ENCODE measurements around the gene KLHDC10. TPM values are rescaled to one million over a fixed set of nuclear protein-coding genes. Genes with fewer than 3 reads are reported as not detected.
"Not testable (repeated sequence)": the region's sequence is repeated elsewhere in the genome, so short reads cannot be mapped to it uniquely, and the experiment has no call there.

Gene KLHDC10
- total and polyA plus RNA-seq, 7 donors: 7.8 to 22.5 (median 16.3) TPM

DNA sequence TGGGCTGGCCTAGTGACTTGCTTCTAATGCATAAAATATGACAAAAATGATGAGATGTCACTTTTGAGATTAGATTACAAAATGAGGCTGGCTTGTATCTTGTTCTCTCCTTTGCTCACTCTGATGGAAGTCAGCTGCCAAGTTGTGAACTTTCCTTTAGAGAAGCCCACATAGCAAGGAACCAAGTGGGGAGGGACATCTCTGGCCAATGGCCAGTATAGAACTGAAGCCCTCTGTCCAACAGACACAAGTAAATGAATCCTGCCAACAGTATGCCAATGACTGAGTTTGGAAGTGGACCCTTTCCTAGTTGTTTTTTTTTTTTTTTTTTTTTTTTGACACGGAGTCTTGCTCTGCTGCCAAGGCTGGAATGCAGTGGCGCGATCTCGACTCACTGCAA is 22.5 kb upstream of the KLHDC10 start:
- no peak for DNase-seq
- intact Hi-C loops (cut with DNase I): no loop called here
- Histone ChIP-seq H3K9me3 (no peaks in the 10 kb centered on the region), H3K4me3 (no peak overlapping the region), H3K4me1 (peaks cover 0 to 11% (median 9%) of the 10 kb centered on the region in 4 donors), H3K27me3 (no peaks in the 10 kb centered on the region), H3K36me3 (peaks cover 0 to 36% (median 5%) of the 10 kb centered on the region in 4 donors), H3K27ac (no peak overlapping the region)
- no peak for TF ChIP-seq POLR2AphosphoS5 (IDR thresholded peaks at IDR 0.05)
- TF ChIP-seq EP300 (IDR thresholded peaks at IDR 0.05): no peak
- no peak for TF ChIP-seq POLR2A (IDR thresholded peaks at IDR 0.05)
- TF ChIP-seq, protein P1, sequence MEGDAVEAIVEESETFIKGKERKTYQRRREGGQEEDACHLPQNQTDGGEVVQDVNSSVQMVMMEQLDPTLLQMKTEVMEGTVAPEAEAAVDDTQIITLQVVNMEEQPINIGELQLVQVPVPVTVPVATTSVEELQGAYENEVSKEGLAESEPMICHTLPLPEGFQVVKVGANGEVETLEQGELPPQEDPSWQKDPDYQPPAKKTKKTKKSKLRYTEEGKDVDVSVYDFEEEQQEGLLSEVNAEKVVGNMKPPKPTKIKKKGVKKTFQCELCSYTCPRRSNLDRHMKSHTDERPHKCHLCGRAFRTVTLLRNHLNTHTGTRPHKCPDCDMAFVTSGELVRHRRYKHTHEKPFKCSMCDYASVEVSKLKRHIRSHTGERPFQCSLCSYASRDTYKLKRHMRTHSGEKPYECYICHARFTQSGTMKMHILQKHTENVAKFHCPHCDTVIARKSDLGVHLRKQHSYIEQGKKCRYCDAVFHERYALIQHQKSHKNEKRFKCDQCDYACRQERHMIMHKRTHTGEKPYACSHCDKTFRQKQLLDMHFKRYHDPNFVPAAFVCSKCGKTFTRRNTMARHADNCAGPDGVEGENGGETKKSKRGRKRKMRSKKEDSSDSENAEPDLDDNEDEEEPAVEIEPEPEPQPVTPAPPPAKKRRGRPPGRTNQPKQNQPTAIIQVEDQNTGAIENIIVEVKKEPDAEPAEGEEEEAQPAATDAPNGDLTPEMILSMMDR (IDR thresholded peaks at IDR 0.05): no peak
- WGBS, 2 donors: 92 to 95% methylated on average over 4 of the region's 4 CpGs

- Histone ChIP-seq H3K27me3 (no peaks in the 10 kb centered on the region), H3K36me3 (peaks cover 0 to 26% (median 5%) of the 10 kb centered on the region in 4 donors), H3K9me3 (no peaks in the 10 kb centered on the region), H3K27ac (no peak overlapping the region), H3K4me3 (no peak overlapping the region), H3K4me1 (peaks cover 0 to 11% (median 9%) of the 10 kb centered on the region in 4 donors)
- intact Hi-C loops (cut with DNase I): no loop called here
- no peak for DNase-seq
- TF ChIP-seq POLR2A (IDR thresholded peaks at IDR 0.05) (no peak), EP300 (IDR thresholded peaks at IDR 0.05) (no peak), POLR2AphosphoS5 (IDR thresholded peaks at IDR 0.05) (no peak)
- TF ChIP-seq, protein P1 (IDR thresholded peaks at IDR 0.05): no peak
- 89 to 92% methylated on average over 4 of the region's 4 CpGs for WGBS, 2 donors
Measured at GRCh38 chr7:130048906-130049305, 21.4 kb upstream of the KLHDC10 start.

DNA sequence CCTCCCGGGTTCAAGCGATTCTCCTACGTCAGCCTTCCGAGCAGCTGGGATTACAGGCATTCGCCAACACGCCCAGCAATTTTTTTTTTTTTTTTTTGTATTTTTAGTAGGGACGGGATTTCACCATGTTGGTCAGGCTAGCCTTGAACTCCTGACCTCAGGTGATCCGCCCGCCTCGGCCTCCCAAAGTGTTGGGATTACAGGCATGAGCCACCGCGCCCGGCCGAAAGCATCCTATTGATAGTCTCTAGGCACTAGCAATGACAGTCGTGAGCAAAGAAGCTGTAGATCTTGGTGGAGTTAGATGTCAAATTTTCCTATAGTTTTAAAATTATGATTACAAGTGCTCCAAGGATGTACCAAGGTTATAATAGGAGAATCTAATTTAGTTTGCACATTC is 18.1 kb upstream of the KLHDC10 start:
- H3K4me1 ChIP-seq: peaks cover 0 to 11% (median 9%) of the 10 kb centered on the region in 4 donors
- H3K27me3 ChIP-seq; H3K27ac ChIP-seq; H3K4me3 ChIP-seq; H3K36me3 ChIP-seq; H3K9me3 ChIP-seq; intact Hi-C loops (cut with DNase I); DNase-seq: not testable (repeated sequence)
- WGBS, 2 donors: 93 to 96% methylated on average over 15 of the region's 15 CpGs

GRCh38 chr7:130055198-130055597 is 15.1 kb upstream of the KLHDC10 start:
- DNase-seq; H3K4me1 ChIP-seq; H3K4me3 ChIP-seq; H3K9me3 ChIP-seq; intact Hi-C loops (cut with DNase I); H3K27ac ChIP-seq; H3K27me3 ChIP-seq; H3K36me3 ChIP-seq: not testable (repeated sequence)
- 95 to 98% methylated on average over 8 of the region's 8 CpGs for WGBS, 2 donors

GRCh38 chr7:130062246-130062645 is 8.1 kb upstream of the KLHDC10 start:
- intact Hi-C loops (cut with DNase I): no loop called here
- no peaks in the 10 kb centered on the region for H3K9me3 ChIP-seq
- no peak overlapping the region for H3K27ac ChIP-seq
- 64 to 90% methylated on average over 1 of the region's 1 CpG for whole genome bisulfite sequencing, 2 donors
- H3K36me3 ChIP-seq: no peaks in the 10 kb centered on the region
- H3K4me1 ChIP-seq: no peaks in the 10 kb centered on the region
- no peaks in the 10 kb centered on the region for H3K27me3 ChIP-seq
- no peak overlapping the region for H3K4me3 ChIP-seq
- no peak for DNase-seq
- TF ChIP-seq POLR2A (IDR thresholded peaks at IDR 0.05) (no peak), POLR2AphosphoS5 (IDR thresholded peaks at IDR 0.05) (no peak), EP300 (IDR thresholded peaks at IDR 0.05) (no peak)
- TF ChIP-seq, protein P1 (IDR thresholded peaks at IDR 0.05): no peak

DNA sequence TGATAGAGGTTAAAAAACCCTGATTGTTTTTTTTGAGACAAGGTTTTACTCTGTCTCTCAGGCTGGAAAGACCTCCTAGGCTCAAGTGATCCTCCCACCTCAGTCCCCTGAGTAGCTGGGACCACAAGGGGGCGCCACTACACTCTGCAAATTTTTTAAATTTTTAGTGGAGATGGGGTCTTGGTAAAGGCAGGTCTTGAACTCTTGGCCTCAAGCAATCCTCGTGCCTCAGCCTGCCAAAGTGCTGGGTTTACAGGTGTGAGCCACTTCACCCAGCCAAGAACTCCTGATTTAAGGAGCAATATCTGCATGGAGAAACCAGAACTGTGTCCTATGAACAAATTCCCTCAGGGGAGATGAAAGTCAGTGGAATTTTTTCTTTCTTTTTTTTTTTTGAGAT is 7.3 kb upstream of the KLHDC10 start:
- no peak for DNase-seq
- Histone ChIP-seq H3K9me3 (no peaks in the 10 kb centered on the region), H3K36me3 (no peaks in the 10 kb centered on the region), H3K4me3 (no peak overlapping the region), H3K27me3 (no peaks in the 10 kb centered on the region), H3K27ac (no peak overlapping the region), H3K4me1 (no peaks in the 10 kb centered on the region)
- WGBS, 2 donors: 1 to 3% methylated on average over 2 of the region's 2 CpGs
- intact Hi-C loops (cut with DNase I): no loop called here
- no peak for TF ChIP-seq POLR2A (IDR thresholded peaks at IDR 0.05)
- TF ChIP-seq, protein P1 (IDR thresholded peaks at IDR 0.05): peak in 2 of 4 experiments; percentile 29 to 50

- H3K36me3 ChIP-seq; H3K9me3 ChIP-seq; DNase-seq; H3K27me3 ChIP-seq; H3K27ac ChIP-seq; H3K4me1 ChIP-seq; intact Hi-C loops (cut with DNase I); H3K4me3 ChIP-seq: not testable (repeated sequence)
- 88 to 90% methylated on average over 6 of the region's 6 CpGs for WGBS, 2 donors
Measured at GRCh38 chr7:130064580-130064926, 5.8 kb upstream of the KLHDC10 start.
